CD14-positive monocyte (primary cell): ENCODE data around the gene HMOX1. TPM values are rescaled to one million over a fixed set of nuclear protein-coding genes. Genes with fewer than 3 reads are reported as not detected.

Experiments used
- DNase-seq, 3 donors: peaks; one replicate each; pipeline ENCODE4 v3.0.0-alpha.2; 2011 to 2022
- H2AFZ ChIP-seq: 2 replicates; pipeline ENCODE4 v1.6.0; 2012; ENCODE audit warnings: mild to moderate bottlenecking, low read depth, low read length, inconsistent platforms; ENCODE audit not compliant: insufficient read depth, poor library complexity, severe bottlenecking
- H3K27ac ChIP-seq, 2 donors: 1 replicate in 1 of 2; 2 replicates in 1 of 2; pipeline ENCODE4 v1.5.1; 2012 to 2013; ENCODE audit warnings: low read length in 2 of 2, control low read depth in 1 of 2, inconsistent platforms in 1 of 2, low read depth in 1 of 2, mild to moderate bottlenecking in 1 of 2
- H3K27me3 ChIP-seq, 2 donors: one replicate each; pipeline versions ENCODE4 v1.6.0 to v1.6.1; 2011 to 2013; ENCODE audit warnings: low read length in 2 of 2; ENCODE audit not compliant: control insufficient read depth in 2 of 2, insufficient read depth in 2 of 2
- H3K36me3 ChIP-seq, 2 donors: replicated peaks in 1 of 2; 1 replicate in 1 of 2; 2 replicates in 1 of 2; pipeline versions ENCODE4 v1.5.1 to v1.6.1; 2012 to 2013; ENCODE audit warnings: low read length in 2 of 2, control low read depth in 1 of 2, inconsistent platforms in 1 of 2, mild to moderate bottlenecking in 1 of 2; ENCODE audit not compliant: insufficient read depth in 2 of 2, control insufficient read depth in 1 of 2
- H3K4me1 ChIP-seq, 2 donors: 1 replicate in 1 of 2; 2 replicates in 1 of 2; pipeline versions ENCODE4 v1.5.1 to v1.6.1; 2012 to 2013; ENCODE audit warnings: low read length in 2 of 2, control low read depth in 1 of 2, inconsistent platforms in 1 of 2, mild to moderate bottlenecking in 1 of 2, moderate library complexity in 1 of 2; ENCODE audit not compliant: insufficient read depth in 2 of 2, control insufficient read depth in 1 of 2
- H3K4me2 ChIP-seq: replicated peaks from 2 replicates; pipeline ENCODE3; 2012; ENCODE audit warnings: low read length, moderate library complexity, mild to moderate bottlenecking; ENCODE audit not compliant: poor library complexity, severe bottlenecking; ENCODE audit errors: extremely low read depth
- H3K4me3 ChIP-seq, 3 experiments: fragments of 200-600 bp in 1 of 3; sonication (generic) in 1 of 3; replicated peaks in 1 of 3; 1 replicate in 2 of 3; 2 replicates in 1 of 3; pipeline ENCODE4 v1.5.1; 2011 to 2013; ENCODE audit warnings: low read length in 3 of 3, mild to moderate bottlenecking in 3 of 3, control low read depth in 2 of 3, low read depth in 2 of 3, inconsistent platforms in 1 of 3, moderate library complexity in 1 of 3
- H3K79me2 ChIP-seq: 2 replicates; pipeline ENCODE4 v1.6.0; 2012; ENCODE audit warnings: mild to moderate bottlenecking, control low read depth, inconsistent platforms, low read length, moderate library complexity; ENCODE audit not compliant: insufficient read depth
- H3K9ac ChIP-seq: 2 replicates; pipeline ENCODE4 v1.6.0; 2017; ENCODE audit warnings: low read length, mild to moderate bottlenecking; ENCODE audit not compliant: insufficient read depth, poor library complexity, severe bottlenecking
- H3K9me3 ChIP-seq, 2 donors: replicated peaks in 1 of 2; 1 replicate in 1 of 2; 2 replicates in 1 of 2; pipeline versions ENCODE4 v1.5.1 to v1.6.1; 2012 to 2013; ENCODE audit warnings: low read length in 2 of 2, control low read depth in 1 of 2; ENCODE audit not compliant: control insufficient read depth in 1 of 2, insufficient read depth in 1 of 2
- H4K20me1 ChIP-seq: 2 replicates; pipeline ENCODE4 v1.6.0; 2012; ENCODE audit warnings: mild to moderate bottlenecking, low read length, control low read depth, moderate library complexity; ENCODE audit not compliant: insufficient read depth
- H3K27ac Mint-ChIP-seq, 7 donors: one replicate each; pipeline ENCODE4 v1.8.0; 2020; ENCODE audit warnings: mild to moderate bottlenecking in 7 of 7, mixed read lengths in 7 of 7, moderate library complexity in 6 of 7, inconsistent platforms in 2 of 7
- H3K27me3 Mint-ChIP-seq, 3 donors: one replicate each; pipeline ENCODE4 v1.8.0; 2021 to 2022; ENCODE audit warnings: low read depth in 3 of 3, mild to moderate bottlenecking in 3 of 3, mixed read lengths in 3 of 3, moderate library complexity in 3 of 3, inconsistent platforms in 1 of 3
- H3K36me3 Mint-ChIP-seq, 2 donors: one replicate each; pipeline ENCODE4 v1.8.0; 2020; ENCODE audit warnings: mixed read lengths in 2 of 2, inconsistent platforms in 1 of 2, mild to moderate bottlenecking in 1 of 2
- H3K4me1 Mint-ChIP-seq: one replicate; pipeline ENCODE4 v1.8.0; 2020; ENCODE audit warnings: mild to moderate bottlenecking, mixed read lengths
- H3K4me3 Mint-ChIP-seq, 2 donors: one replicate each; pipeline ENCODE4 v1.8.0; 2020; ENCODE audit warnings: mild to moderate bottlenecking in 2 of 2, mixed read lengths in 2 of 2, moderate library complexity in 1 of 2
- H3K9me3 Mint-ChIP-seq, 7 donors: one replicate each; pipeline ENCODE4 v1.8.0; 2020 to 2022; ENCODE audit warnings: mixed read lengths in 7 of 7, mild to moderate bottlenecking in 6 of 7, moderate library complexity in 6 of 7, inconsistent platforms in 2 of 7
- CTCF ChIP-seq: fragments of 200-600 bp; IDR thresholded peaks from one replicate; pipeline ENCODE4 v1.8.0; 2022; ENCODE audit warnings: antibody characterized with exemption, mild to moderate bottlenecking
- WGBS: methylation state at CpG from one replicate; pipeline ENCODE4 v1.1.5; 2013; ENCODE audit warnings: missing lambda C conversion rate; ENCODE audit not compliant: insufficient coverage; 5-methylcytosine and 5-hydroxymethylcytosine counted together
- intact Hi-C, 2 donors: fragments of 100-400 bp; cut with micrococcal nuclease; formaldehyde crosslinking; loops; one replicate each; pipeline versions ENCODE4 v1.15.0 to v1.15.1; 2023
- polyA plus RNA-seq, 3 donors: library from polyadenylated mRNA; depleted of rRNA in 1 of 3; unstranded in 2 of 3; stranded (reverse) in 1 of 3; fragments of 300-500 nt in 2 of 3; fragments of >200 nt in 1 of 3; fragmentation: Illumina TruSeq in 2 of 3; gene quantifications; 1 replicate in 2 of 3; 2 replicates in 1 of 3; pipeline ENCODE4 v1.2.3, GENCODE V29; 2012 to 2021

The HMOX1 gene
- polyA plus RNA-seq, 3 donors = 180 to 233 (median 193) TPM

DNA sequence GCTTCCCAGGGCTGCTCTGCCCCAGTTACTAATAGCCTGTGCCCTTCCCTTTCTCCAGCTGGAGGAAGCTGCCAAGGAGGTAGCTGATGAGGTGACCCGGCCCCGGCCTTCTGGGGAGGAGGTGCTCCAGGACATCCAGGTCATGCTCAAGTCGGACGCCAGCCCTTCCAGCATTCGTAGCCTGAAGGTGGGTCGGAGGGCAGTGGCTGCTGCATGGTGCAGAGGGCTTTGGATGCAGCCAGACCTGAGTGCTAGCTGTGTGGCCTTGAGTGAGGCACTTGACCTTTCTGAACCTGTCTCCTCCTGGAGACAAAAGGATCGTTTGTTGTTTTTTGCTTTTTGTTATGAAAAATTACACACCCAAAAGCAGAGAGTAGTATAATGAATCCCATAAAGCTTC lies 22.5 kb downstream of the HMOX1 start:
- peaks cover 46 to 60% of the 10 kb centered on the region in 2 donors for H3K36me3 Mint-ChIP-seq
- WGBS = 90% methylated on average over 6 of the region's 7 CpGs
- Histone ChIP-seq H3K4me1 (peaks cover 35 to 56% of the 10 kb centered on the region in 2 donors), H3K9ac (no peak overlapping the region), H3K9me3 (no peaks in the 10 kb centered on the region), H2AFZ (no peak overlapping the region), H3K4me2 (no peak overlapping the region), H4K20me1 (no peaks in the 10 kb centered on the region), H3K79me2 (peaks cover 60% of the 10 kb centered on the region), H3K27ac (no peak overlapping the region), H3K36me3 (peaks cover 16 to 37% of the 10 kb centered on the region in 2 donors), H3K4me3 (no peak overlapping the region), H3K27me3 (no peaks in the 10 kb centered on the region)
- H3K9me3 Mint-ChIP-seq = no peaks in the 10 kb centered on the region
- peaks cover 0 to 2% (median 0%) of the 10 kb centered on the region in 3 donors for H3K27me3 Mint-ChIP-seq
- H3K4me3 Mint-ChIP-seq = no peak overlapping the region
- no peak for TF ChIP-seq CTCF
- DNase-seq = no peak
- H3K4me1 Mint-ChIP-seq = peaks cover 54% of the 10 kb centered on the region
- no peak overlapping the region for H3K27ac Mint-ChIP-seq
- intact Hi-C loops = no loop called here

- H3K9me3 Mint-ChIP-seq = no peaks in the 10 kb centered on the region
- H3K4me1 Mint-ChIP-seq = peaks cover 62% of the 10 kb centered on the region
- H3K27ac Mint-ChIP-seq = peak overlapping the region in 4 of 7 donors; percentile 5 to 85 (median 66)
- Histone ChIP-seq H3K9me3 (no peaks in the 10 kb centered on the region), H3K4me2 (no peak overlapping the region), H3K36me3 (peaks cover 16 to 37% of the 10 kb centered on the region in 2 donors), H3K4me3 (no peak overlapping the region), H3K27ac (peak overlapping the region in 1 of 2 donors; percentile 31), H3K79me2 (peaks cover 60% of the 10 kb centered on the region), H3K9ac (no peak overlapping the region), H4K20me1 (no peaks in the 10 kb centered on the region), H3K27me3 (no peaks in the 10 kb centered on the region), H2AFZ (no peak overlapping the region), H3K4me1 (peaks cover 41 to 56% of the 10 kb centered on the region in 2 donors)
- intact Hi-C loops = no loop called here
- H3K4me3 Mint-ChIP-seq = no peak overlapping the region
- H3K27me3 Mint-ChIP-seq = peaks cover 0 to 2% (median 0%) of the 10 kb centered on the region in 3 donors
- DNase-seq = no peak
- WGBS = no CpG with 5 or more reads among the region's 5 CpGs
- H3K36me3 Mint-ChIP-seq = peaks cover 47 to 61% of the 10 kb centered on the region in 2 donors
- TF ChIP-seq CTCF = no peak
Observed at GRCh38 chr22:35404176-35404575, 23.3 kb downstream of the HMOX1 start.
